ENCODE measurements around the gene ONECUT1.

DNA sequence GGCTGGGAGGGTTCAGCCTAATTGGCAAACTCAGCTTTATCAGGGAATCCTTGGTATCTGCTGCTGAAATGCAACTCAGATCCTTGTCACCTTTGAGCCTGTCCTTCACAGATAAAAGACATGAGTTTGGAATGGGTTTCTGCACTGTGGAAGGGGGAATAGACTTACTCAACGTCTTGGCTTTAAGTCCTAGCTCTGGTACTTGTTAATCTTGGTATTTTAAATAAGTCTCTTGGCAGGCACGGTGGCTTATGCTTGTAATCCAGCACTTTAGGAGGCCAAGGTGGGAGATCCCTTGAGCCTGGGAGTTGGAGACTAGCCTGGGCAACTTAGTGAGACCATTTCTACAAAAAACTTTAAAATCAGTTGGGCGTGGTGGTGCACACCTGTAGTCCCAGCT is 55.8 kb downstream of the ONECUT1 start:
- TF ChIP-seq, protein P1, sequence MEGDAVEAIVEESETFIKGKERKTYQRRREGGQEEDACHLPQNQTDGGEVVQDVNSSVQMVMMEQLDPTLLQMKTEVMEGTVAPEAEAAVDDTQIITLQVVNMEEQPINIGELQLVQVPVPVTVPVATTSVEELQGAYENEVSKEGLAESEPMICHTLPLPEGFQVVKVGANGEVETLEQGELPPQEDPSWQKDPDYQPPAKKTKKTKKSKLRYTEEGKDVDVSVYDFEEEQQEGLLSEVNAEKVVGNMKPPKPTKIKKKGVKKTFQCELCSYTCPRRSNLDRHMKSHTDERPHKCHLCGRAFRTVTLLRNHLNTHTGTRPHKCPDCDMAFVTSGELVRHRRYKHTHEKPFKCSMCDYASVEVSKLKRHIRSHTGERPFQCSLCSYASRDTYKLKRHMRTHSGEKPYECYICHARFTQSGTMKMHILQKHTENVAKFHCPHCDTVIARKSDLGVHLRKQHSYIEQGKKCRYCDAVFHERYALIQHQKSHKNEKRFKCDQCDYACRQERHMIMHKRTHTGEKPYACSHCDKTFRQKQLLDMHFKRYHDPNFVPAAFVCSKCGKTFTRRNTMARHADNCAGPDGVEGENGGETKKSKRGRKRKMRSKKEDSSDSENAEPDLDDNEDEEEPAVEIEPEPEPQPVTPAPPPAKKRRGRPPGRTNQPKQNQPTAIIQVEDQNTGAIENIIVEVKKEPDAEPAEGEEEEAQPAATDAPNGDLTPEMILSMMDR (IDR thresholded peaks at IDR 0.05), result no peak
- TF ChIP-seq POLR2AphosphoS5 (IDR thresholded peaks at IDR 0.05) (no peak), POLR2A (IDR thresholded peaks at IDR 0.05; ENCODE audit: low read depth) (no peak)

Data from esophagus muscularis mucosa (tissue), 3 donors.